HTERT RPE-1 (cell line): ENCODE data around the gene GNB5.

Source experiments
- in situ Hi-C: fragments of 300-500 bp; cut with MboI; formaldehyde crosslinking; loops from 4 replicates; pipeline ENCODE4 v1.14.3; 2020; ENCODE audit warnings: low sequenced_read_pairs

Gene GNB5

DNA sequence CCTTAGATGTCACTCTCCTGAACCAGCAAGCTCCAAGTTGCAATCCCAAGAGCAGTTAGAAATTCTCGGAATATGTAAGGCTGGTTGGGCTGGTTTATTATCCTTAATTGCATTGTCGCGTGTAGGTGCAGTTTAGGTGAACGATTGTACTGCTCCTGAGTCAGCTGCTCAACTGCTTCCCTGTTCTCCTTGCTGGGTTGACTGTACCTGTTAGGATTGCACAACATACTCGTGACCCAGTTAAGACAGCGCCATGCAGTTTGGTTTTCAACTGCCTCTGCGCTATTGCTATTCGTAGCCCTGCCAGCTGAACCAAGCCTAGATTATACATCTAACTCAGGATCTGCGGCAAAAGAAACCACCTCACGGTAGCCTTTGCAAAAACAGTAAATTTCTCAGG, 119.6 kb downstream of the GNB5 start:
- in situ Hi-C loops: no loop called here

DNA sequence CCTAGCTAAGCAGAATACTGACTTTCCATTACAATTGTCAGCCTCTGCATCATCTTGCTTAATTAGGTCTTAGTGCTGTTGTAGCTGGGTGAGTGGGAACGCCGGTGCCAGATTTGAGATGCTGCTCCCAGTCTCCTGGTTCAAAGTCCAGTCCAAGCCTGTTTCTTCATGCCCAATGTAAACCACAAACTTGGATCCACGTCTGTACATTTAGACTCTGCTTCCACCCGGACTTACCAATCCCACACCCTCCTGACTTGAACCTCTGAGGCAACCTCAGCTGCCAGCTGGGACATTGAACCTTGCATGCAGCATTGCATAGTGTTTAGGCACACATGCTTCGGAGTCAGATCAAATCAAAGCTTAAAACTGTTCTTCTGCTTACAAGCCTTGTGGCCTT, 121.6 kb downstream of the GNB5 start:
- in situ Hi-C loops: no loop called here

DNA sequence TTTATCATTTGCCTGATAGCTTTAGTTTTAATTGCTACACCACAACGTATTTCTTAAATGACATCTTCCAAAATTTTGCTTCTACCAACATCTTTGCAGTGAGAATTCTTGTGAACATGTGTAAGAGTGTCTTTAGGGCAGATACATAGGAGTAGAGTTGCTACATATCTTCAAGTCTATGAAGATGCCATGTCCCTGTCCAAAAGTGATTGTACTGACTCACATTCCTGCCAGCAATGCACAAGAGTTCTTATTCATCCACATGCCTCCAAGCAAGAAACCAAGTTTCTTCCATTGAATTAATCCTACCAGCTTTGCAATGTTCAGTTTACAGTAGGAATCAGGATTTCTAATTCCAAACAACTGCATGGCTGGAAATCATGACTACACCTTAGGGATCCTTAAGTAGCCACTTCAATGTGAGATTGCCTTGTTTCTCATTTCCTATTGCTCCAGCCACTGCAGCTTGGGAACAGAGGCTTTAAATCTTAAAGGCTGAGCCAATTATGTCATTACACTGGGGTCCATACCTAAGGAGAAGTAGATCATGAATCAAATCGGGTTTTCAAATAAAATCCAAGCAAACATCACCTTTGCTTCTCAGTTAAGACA, 123.1 kb downstream of the GNB5 start:
- in situ Hi-C loops: no loop called here

DNA sequence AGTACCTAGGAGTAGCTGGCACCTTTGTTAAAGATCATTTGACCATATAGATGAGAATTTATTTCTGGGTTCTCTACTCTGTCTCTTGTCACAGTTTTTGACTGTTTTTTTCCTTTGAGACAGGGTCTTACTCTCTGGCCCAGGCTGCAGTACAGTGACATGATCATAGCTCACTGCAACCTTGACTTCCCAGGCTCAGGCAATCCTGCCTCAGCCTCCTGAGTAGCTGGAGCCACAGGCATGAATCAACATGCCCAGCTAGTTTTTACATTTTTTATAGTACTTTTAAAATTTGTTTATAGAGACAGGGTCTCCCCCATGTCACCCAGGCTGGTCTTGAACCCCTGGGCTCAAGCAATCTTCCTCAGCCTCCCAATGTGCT, 123.7 kb downstream of the GNB5 start:
- in situ Hi-C loops: no loop called here

DNA sequence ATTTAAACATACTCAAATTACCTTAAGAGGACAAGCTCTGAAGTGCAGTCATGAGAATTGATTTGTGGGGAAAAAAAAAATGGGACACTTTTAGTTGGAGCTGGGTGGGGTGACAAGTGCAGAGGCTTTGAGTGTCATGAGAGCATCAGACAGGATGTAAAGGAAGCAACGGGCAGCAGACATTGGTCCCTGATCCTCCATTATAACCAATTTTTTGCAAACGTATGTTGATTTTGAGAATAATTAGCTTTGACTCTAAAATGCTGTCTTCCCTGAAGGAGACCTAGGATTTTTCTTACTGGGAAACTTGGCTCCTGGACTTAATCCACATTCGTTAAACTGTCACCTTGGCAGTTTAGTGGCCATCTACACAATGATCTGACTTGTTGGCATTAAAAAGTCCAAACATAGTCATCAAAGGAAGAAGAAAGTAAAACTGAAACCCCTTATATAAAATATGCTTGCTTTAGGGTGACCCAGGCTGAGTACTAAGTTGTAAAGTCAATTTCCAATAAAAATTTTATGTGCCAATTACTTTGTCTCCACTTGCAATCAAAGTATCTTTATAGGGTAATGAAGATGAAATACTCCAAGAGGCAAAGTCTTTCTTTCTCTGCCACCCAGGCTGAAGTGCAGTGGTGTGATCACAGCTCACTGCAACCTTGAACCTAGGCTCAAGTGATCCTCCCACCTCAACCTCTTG, 124.2 kb downstream of the GNB5 start:
- in situ Hi-C loops: no loop called here
